GM21786 (cell line): Measurements from ENCODE around the gene AFAP1L2.
"Not testable (repeated sequence)": the region's sequence is repeated elsewhere in the genome, so short reads cannot be mapped to it uniquely, and the experiment has no call there.

Experiments
- ATAC-seq: cut with Tn5 transposase; IDR thresholded peaks from one replicate; pipeline ENCODE4 v1.9.1; 2021; ENCODE audit not compliant: unreplicated experiment

Gene AFAP1L2

DNA sequence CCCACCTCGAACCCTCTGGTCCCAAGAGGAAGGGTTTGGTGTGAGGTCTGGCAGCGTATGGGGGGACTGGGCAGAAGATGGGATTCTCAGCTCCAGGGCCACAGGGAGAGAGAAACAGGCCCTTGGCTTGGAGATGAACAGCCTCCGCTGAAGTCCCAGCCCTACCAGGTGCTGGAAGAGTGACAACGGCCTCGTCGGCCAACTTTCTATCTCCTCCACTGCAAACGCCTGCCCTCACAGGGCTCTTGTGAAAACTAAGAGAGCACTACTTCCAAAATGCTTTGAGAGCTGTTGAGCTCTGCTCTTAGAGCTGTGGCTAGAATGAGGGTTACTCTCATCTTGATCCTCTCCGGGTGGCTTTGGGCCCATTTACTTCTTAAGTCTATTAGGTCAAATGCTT is 63.5 kb downstream of the AFAP1L2 start:
- ATAC-seq = no peak

DNA sequence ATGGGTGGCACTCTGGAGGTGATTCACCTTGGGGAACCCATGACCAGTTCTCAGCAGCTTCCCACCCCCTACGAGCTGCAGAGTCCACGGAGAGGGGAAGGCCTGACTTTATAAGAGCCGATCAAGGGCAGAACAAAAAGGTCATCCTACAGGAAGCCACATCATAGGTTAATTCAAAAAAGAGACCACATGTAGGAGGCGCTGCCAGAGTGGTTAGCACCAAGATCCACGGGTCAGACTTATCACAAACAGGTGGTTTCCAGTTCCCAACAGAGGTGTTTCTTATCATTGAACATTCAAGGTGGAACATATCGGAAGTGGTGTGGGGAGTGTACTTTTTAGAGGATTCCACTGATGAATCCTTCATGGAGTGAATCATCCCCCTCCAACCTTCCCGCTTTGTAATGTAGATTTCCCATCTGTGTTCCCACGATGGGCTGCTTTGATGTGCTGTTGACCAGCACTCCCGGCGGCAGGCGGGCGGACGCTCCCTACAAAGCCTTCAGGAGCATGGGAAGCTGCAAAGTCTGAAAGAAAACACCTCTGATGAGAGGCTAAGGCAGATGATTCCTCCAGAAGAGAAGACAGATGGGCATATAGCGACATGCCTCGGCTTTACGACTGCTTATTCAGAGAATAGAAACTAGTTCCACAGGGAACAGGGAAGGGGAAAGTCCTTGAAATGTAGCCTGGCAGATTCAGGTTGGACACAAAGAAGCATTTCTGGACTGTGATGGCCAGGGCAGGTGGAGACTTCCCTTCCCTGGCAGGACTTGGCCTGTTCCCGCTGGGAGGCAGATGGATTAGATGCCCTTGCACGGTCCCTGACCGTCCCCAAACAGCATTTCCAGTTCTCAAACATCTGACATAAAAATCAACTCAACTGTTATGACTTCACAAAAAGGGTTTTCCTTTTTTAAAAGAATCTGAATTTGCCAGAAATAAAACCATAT is 66.5 kb downstream of the AFAP1L2 start:
- no peak for ATAC-seq

DNA sequence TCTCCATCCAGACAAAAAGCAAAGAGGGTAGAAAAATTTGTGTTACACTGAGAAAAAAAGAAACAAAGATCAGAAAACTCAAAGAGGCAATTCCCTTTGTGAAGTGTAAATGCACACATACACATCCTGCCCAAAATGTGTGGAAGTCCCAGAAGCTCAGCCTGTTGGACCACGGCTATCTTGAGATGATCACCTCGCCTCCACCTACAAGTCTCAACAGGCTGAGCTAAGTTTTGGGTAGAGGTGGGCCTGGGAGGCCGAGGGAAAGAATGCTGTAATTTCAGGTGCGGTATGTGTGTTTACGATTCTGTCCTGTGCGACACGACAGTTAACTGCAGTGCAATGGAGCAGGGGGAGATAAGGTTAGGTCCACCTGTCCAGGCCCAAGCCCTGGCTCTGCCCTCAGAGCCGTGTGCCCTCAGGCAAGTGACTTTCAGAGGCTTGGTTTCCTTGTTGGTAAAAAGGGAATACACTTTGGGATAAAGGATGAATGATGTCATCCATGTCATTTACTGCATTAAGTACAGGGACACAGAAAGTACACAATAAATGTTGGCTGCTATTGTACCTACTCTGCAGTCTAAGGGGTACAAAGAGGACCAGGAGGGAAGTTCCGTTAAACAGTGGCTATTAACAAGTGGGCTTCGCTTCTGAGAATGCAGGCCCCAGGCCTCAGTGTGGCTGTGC is 67.3 kb downstream of the AFAP1L2 start:
- no peak for ATAC-seq

DNA sequence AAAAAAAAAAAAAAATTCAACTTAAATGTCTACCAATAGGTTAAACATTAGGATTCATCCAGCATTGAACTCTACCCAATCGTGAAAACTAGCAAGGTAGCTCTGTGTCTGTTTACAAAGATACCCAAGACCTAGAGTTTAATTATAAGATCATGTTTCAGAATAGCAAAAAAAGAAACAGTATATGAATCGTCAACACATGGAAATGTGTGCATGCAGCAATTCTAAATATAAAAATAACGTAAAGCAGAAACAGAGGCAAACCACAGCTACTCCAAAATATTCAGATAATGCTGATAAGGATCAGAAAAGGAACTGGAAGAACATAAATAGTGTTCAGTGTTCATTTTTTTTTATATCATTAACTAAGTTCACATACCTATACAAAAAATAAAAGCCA is 68.7 kb downstream of the AFAP1L2 start:
- no peak for ATAC-seq

DNA sequence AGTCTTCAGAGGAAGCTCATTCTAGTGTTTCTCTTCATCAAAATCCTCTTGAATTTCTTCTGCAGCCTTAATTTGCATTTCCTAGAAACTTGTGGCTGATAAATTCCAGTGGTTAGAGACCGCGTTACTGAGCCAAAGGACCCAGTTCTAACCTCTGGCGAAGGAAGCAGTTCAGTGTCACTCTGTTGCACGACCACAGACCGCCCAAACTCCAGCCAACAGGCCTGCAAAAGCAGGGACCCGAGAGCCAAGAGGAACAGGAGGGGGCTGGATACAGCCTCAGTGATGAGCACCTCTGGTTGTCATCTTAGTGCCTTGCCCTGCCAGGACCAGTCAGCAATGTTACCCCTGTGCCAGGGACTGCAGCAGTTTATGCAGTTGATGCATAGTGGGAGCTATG is 70.0 kb downstream of the AFAP1L2 start:
- ATAC-seq = no peak

DNA sequence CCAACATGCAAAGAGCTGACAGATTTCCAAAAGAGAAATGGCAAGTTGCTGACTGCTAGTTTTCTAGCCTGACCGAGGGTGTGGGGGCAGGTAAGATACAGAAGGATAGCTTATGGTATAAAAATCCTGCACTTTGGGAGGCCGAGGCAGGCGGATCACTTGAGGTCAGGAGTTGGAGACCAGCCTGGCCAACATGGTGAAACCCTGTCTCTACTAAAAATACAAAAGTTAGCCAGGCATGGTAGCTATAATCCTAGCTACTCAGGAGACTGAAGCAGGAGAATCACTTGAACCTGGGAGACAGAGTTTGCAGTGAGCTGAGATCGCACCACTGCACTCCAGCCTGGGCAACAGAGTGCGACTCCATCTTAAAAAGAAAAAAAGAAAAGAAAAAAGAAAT is 70.9 kb downstream of the AFAP1L2 start:
- ATAC-seq = not testable (repeated sequence)

DNA sequence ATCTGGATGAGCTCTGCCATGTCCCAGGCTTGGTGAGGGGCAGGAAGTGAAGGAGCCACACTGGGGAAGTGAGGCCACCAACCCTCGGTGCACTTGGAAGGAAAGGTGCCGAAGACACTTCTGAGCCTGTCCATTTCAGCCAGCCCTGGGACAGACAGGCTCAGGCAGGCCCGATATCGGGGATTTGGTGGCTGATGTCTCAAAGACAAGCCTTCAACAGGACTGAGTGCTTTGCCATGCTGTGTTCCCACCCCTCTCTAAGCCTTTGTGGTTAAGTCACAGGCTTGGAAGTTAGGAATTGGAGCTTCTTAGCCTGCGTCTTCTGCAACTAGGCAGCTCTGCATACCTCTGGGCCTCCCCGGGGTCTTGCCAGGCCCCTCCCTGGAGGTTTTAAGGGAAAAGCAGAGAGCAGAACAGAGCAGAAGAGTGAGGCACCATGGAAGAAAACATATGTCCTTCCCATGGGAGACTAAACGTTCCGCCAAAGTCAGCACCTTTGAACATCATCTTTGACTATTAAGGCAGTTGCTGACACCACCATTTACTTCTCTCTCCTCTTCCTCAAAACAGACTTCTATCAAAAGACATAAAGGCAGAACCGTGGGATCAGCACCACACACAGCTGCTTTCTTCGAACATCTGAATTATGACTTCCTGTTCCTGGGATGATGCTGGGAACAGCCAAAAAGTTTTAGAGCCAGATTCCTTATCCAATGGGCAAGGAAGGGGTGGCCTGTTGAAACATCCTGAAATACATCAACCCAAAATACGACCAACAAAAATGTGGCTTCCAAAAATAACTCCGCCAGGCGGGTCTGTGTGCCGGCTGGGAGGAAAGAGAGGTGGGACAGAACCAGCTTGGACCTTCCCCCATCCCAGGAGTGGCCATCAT is 71.8 kb downstream of the AFAP1L2 start:
- no peak for ATAC-seq

DNA sequence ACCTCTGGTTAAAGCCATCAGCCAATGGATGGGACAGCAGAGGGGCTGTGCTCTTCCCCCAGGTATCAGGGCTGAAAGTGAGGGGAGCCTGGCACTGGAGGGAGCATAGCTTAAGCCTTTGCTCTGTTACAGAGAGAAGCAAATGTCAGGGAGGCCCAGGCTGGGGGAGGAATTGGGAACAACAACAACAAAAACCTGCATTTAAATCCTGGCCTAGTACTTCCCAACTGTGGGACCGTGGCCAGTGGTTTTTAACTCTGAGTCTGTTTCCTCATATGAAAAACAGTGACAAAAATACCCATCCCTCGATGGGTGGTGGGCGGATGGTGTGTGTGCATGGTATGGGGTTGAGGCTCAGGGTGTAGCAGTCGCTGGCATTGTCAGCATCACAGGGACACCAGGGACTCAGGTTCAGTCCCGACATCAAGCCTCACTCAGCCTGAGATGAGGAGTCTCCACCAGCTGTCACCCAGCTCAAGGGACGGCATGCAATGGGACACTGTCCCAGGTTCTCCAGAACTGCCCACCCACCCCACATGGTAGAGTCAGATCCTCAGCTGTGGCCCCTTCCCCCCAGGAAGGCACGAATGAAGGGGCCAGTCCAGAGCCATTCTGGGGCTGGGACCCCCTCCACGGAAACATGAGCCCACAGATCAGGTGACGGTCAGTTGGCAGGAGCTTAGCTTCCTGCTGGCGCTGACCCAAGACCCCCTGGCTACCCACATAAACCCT is 74.5 kb downstream of the AFAP1L2 start:
- no peak for ATAC-seq

DNA sequence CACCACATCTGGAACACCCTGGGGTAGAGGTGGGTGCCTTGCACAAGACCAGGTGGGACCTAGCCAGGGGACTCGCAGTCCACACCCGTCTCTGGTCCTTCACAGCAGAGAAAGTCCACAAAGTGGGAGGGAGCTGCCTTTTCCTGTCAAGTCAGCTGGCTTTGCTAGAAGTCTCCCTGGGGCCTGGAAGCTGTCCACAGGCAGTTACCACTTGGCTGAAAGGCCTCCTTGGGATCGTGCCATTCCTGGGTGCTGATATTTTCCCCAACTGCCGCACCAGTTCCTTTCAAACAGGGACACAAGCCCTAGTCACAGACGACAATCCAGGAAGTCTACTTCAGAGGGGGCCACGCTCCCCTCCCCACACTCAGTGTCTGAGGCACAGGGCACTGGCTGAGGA is 75.4 kb downstream of the AFAP1L2 start:
- no peak for ATAC-seq

DNA sequence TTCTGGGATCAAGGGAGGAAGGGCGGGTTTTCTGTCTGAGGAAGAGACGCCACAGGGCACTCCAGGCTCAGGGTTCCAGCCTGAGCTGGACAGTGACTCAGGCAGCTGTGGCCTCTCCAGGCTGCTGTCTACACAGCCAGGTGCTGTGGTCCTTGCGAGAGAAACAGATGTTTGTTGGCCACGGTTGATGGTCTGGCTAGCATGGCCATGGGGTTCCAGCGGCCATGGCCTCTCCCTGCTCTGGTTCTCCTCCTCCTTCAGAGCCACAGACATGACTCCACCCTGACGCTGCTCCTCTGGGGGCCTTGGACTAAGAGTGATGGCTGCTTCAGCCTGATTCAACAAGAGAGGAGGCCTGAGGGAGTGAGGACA is 75.9 kb downstream of the AFAP1L2 start:
- ATAC-seq = no peak

DNA sequence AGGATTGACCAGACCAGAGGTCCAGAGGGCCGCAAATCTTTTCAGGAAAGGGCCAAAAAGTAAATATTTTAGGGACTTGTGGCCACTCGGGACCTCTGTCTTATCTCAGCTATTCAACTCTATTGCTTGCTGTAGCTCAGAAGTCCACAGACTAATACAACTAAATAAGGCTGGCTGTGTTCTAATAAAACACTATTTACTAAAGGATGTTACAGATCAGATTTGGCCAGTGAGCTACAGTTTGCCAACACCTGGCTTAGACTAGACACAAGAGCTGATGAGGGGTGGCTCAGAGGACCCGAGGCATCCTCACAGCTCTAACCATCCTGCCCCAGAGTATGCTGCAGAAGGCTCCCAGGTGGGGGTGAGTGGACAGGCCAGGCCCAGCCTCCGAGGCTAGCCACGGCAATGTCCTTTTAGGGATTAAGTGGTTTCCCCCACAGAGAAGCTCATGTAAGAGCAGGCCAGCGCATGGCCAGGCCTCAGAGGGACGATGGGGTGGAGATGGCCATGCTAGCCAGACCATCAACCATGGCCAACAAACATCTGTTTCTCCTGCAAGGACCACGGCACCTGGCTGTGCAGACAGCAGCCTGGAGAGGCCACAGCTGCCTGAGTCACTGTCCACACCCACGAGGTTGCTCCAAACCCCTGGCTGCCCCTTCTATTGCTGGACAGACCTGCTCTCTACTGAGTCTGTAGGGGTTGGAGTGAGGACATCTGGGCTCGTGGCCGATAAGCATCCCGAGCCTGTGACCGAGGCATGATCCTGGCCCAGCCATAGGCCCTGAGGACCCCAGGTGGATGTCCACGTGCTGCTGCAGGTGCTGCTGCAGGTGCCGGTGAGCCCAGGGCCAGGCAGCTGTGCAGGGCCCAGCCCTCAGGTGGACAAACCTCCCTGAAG is 76.5 kb downstream of the AFAP1L2 start:
- ATAC-seq = no peak

DNA sequence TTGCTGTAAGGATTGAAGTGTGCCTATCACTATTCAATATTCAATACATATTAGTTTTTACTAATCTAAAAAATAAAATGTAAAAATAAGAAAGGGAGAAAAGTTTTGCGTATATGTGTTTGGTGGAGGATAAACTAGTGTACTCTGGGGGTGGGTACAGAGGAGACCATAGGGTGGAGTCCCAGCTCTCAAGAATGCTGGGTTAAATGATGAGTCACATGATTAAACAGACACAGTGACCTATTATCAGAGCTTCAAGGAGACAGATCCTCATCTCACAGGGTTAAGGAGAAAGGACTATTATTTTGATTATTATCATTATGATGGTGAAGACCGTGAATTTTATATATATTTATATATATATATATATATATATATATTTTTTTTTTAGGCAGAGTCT is 77.5 kb downstream of the AFAP1L2 start:
- ATAC-seq = no peak

DNA sequence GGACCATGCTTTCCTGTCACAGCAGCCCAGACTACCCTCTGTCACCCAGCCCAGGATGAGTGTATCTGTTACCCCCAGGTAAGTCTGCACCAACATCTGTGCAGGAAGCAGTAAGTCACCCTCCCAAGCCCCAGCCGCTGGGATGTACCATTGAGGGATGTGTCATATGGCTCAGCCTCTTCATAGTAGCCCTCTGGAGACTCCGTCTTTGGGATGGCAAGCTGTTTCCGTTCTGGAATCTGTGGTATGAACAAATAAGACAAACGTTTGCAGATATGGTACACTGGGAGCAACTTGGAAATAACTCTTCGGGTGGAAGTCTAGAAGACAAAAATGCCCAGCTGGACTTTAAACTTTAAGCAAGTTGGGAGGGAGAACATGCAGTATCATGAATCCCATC is 81.3 kb downstream of the AFAP1L2 start:
- no peak for ATAC-seq

DNA sequence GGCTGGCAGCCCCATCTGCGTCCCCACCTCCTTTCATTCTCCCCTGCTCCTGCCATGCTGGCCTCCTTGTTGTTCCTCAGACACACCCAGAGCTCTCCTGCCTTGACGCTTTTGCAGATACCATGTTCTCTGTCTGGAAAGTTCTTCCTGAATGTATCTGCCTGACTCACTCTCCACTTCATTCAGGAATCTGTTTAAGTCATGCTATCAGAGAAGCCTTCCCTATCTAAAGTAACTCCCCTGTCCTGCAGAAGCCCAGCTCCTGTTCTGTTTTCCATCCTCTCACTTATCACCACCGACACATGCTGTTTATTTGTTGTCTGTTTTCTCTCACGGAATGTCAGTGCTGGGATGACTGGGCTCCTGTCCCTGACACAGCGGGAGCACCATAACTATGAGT is 82.0 kb downstream of the AFAP1L2 start:
- no peak for ATAC-seq

DNA sequence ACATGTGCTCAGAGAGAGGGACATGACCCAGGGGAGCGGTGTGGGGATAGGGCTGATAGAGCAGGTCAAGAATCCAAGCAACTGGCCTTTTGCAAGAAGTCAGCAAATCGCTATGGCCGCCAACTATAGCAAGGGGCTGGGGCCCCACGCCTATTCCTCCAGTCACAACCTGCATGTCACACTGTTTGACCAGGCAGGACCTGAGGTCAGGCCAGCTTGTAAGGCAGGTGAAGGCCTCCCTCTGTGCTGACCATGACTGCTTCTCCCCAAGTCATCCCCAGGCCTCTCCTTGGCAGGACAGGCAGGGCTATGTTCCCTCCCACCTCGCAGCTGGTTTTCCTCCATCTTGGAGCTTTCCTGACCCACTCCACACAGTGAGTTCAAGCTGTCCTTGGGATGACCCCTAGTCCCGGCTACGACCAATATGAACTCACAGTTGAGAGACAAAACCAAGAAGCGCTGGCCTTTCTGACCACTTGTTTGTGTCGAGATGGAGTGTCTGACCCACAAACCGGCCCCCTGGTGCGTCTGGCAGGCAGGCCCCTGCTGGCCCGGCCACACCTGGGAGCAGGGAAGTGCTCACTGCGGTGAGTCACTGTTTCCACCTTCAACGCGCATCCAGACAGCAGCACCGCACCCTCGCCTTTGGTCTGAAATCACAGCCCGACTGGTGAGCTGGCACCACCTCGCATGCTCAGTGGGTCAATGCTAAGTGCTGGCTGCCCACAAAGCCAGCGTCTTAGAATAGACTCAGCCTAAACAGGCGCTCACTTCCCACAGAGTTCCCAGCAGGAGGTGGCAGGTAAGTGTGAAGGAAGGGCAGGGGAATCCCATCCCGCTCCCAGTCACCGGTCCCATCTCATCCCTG is 83.8 kb downstream of the AFAP1L2 start:
- ATAC-seq = no peak

DNA sequence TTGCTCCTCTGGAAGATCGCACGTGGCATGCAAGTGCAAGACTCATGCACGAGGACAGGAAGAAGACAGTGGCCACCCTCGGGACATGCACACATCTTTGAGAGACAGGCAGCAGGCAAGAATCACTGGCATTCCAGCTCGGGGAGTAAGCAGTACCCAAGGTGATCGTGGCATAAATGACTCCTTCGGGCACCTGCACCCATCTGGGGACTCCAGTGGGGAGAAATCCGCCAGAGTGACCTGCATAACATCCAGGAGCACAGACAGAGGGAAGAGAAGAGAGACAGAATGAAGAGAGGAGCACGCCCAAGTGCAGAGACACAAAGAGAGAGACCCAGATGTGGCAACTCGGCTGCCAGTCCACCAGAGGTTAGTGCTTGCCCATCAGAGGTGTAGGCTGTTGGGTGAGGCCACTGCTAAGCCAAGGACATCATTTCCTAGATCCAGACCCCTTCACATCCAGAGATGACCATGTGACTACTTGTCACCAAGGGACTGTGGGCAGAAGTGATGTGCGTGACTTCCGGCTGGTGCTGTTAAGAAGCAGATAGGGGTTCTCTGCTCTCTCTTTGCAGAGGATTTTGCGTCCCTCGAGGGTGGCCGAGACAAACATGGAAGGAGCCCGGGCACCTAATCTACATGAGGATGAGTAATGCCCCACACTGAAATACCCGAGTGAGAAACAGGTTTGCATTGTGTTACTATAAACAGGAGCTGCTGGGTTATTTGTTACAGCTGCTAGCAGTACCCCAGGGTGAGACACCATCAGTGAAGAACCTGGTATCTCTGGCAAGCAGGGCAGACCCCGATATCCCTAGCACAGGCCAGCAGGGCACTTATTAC is 84.7 kb downstream of the AFAP1L2 start:
- ATAC-seq = no peak

DNA sequence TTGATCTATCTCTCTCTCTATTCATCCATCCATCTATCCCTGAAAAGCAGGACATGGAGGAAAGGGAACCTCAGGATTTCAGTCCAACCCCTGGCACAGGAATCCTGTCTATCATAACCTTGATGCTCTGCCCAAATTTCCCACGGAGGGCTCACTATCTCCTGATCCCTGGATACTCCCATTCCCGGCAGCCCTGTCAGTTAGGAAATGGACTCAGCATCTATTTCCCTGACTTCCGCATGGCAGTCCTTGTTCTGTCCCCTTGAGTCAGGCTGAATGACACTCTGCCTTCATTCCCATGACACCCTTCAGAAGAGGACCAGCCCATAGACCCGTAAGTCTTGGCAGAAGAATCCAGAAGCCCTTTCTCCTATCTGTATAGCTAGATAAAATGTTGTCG is 87.6 kb downstream of the AFAP1L2 start:
- ATAC-seq = no peak
